K562 (cell line): Measurements from ENCODE around the gene CUEDC2. TPM values are rescaled to one million over a fixed set of nuclear protein-coding genes. Genes with fewer than 3 reads are reported as not detected.
A peak's percentile ranks its signal among the peaks of the same experiment; 100 is the strongest.

Experiments
- BCOR ChIP-seq: fragments of 450-650 bp; IDR thresholded peaks from 2 replicates; pipeline ENCODE4 v1.6.1; 2016
- GATAD2B ChIP-seq: fragments of 450-650 bp; IDR thresholded peaks from 2 replicates; pipeline ENCODE4 v1.6.1; 2017; ENCODE audit warnings: mild to moderate bottlenecking, borderline replicate concordance
- GTF2A2 ChIP-seq: IDR thresholded peaks from 2 replicates; pipeline ENCODE4 v1.6.1; 2016; ENCODE audit warnings: mild to moderate bottlenecking, missing genetic modification characterization, missing compliant biosample characterization
- HCFC1 ChIP-seq: IDR thresholded peaks from 2 replicates; pipeline ENCODE4 v1.6.1; 2012; ENCODE audit warnings: low read depth, low read length, improper control_type of control experiment
- ILF3 ChIP-seq: fragments of 450-650 bp; IDR thresholded peaks from 2 replicates; pipeline ENCODE4 v1.6.1; 2018; ENCODE audit warnings: antibody characterized with exemption, mild to moderate bottlenecking, moderate library complexity, borderline replicate concordance
- MBD2 ChIP-seq: sonication (generic); IDR thresholded peaks from 2 replicates; pipeline ENCODE4 v1.6.1; 2016; ENCODE audit warnings: low read depth, borderline replicate concordance
- NR1H2 ChIP-seq: sonication (generic); formaldehyde crosslinking; IDR thresholded peaks from 2 replicates; pipeline ENCODE4 v1.4.0; 2020; ENCODE audit warnings: mild to moderate bottlenecking, missing genetic modification reagents
- NUFIP1 ChIP-seq: fragments of 450-650 bp; IDR thresholded peaks from 2 replicates; pipeline ENCODE4 v1.6.1; 2018; ENCODE audit not compliant: partially characterized antibody
- SRSF3 ChIP-seq: fragments of 200-400 bp; formaldehyde crosslinking; IDR thresholded peaks from 2 replicates; pipeline ENCODE4 v1.6.1; 2016; ENCODE audit warnings: mild to moderate bottlenecking, low read length, moderate library complexity; ENCODE audit not compliant: insufficient read depth
- YBX1 ChIP-seq: fragments of 450-650 bp; IDR thresholded peaks from 2 replicates; pipeline ENCODE4 v1.7.1; 2016; ENCODE audit warnings: mild to moderate bottlenecking
- ZNF583 ChIP-seq: fragments of 250-450 bp; sonication (Bioruptor Pico); IDR thresholded peaks from 2 replicates; pipeline ENCODE4 v1.4.0; 2020
- polyA plus RNA-seq, 8 experiments: library from polyadenylated mRNA; depleted of rRNA in 4 of 8; stranded (reverse) in 5 of 8; unstranded in 3 of 8; fragments of >200 nt; fragmentation: Nextera tagmentation in 2 of 8; fragmentation: Illumina TruSeq in 1 of 8; extraction: Ambion mirVana in 2 of 8; extraction: Trizol in 1 of 8; gene quantifications; 2 replicates each; pipeline versions ENCODE4 v1.2.1 to v1.2.3, GENCODE V29; 2011 to 2014; ENCODE audit warnings: inconsistent platforms in 1 of 8, missing spikeins in 1 of 8
- total RNA-seq, 7 experiments: library from RNA; depleted of rRNA in 6 of 7; stranded (reverse); fragments of >200 nt in 6 of 7; fragmentation: Illumina TruSeq in 2 of 7; extraction: Trizol in 2 of 7; gene quantifications; 2 replicates each; pipeline versions ENCODE4 v1.2.1 to v1.2.3, GENCODE V29; 2011 to 2021; ENCODE audit warnings: low replicate concordance in 1 of 7
- TF ChIP-seq, protein P1 (sequence below): fragments of 250-450 bp; sonication (Bioruptor Pico); IDR thresholded peaks from 2 replicates; pipeline ENCODE4 v1.4.0; 2020; ENCODE audit warnings: mild to moderate bottlenecking, moderate library complexity
- TF ChIP-seq, protein P2 (sequence below), 3 experiments: fragments of 200-800 bp in 1 of 3; fragments of 250-450 bp in 1 of 3; fragments of 450-650 bp in 1 of 3; sonication (Bioruptor Pico) in 1 of 3; sonication (Bioruptor generic) in 1 of 3; formaldehyde crosslinking in 1 of 3; IDR thresholded peaks; 2 replicates each; pipeline versions ENCODE4 v1.6.1 to v1.8.0; 2016 to 2022; ENCODE audit warnings: mild to moderate bottlenecking in 2 of 3, missing genetic modification characterization in 2 of 3, missing compliant biosample characterization in 1 of 3, moderate library complexity in 1 of 3
- TF ChIP-seq, protein P3 (sequence below): sonication (generic); formaldehyde crosslinking; IDR thresholded peaks from 2 replicates; pipeline ENCODE4 v1.8.0; 2022; ENCODE audit warnings: missing genetic modification reagents, mild to moderate bottlenecking, borderline replicate concordance
- TF ChIP-seq, protein P4 (sequence below), 2 experiments: fragments of 450-650 bp in 1 of 2; sonication (generic) in 1 of 2; formaldehyde crosslinking in 1 of 2; IDR thresholded peaks in 1 of 2; conservative IDR thresholded peaks in 1 of 2; 2 replicates each; pipeline versions ENCODE4 v1.6.1 to v1.8.1; 2016 to 2023; ENCODE audit warnings: mild to moderate bottlenecking in 2 of 2, moderate library complexity in 2 of 2, inconsistent platforms in 1 of 2, missing genetic modification reagents in 1 of 2
- TF ChIP-seq, protein P5 (sequence below): fragments of 250-450 bp; sonication (Bioruptor Pico); IDR thresholded peaks from 2 replicates; pipeline ENCODE4 v1.5.0; 2021; ENCODE audit warnings: mild to moderate bottlenecking, moderate library complexity

The CUEDC2 gene
- total and polyA plus RNA-seq, 9 of the 15 experiments (the other 6 are each of a cell fraction or from before 2014, with no cell fraction given) = 8.5 to 48.9 (median 27.4) TPM

DNA sequence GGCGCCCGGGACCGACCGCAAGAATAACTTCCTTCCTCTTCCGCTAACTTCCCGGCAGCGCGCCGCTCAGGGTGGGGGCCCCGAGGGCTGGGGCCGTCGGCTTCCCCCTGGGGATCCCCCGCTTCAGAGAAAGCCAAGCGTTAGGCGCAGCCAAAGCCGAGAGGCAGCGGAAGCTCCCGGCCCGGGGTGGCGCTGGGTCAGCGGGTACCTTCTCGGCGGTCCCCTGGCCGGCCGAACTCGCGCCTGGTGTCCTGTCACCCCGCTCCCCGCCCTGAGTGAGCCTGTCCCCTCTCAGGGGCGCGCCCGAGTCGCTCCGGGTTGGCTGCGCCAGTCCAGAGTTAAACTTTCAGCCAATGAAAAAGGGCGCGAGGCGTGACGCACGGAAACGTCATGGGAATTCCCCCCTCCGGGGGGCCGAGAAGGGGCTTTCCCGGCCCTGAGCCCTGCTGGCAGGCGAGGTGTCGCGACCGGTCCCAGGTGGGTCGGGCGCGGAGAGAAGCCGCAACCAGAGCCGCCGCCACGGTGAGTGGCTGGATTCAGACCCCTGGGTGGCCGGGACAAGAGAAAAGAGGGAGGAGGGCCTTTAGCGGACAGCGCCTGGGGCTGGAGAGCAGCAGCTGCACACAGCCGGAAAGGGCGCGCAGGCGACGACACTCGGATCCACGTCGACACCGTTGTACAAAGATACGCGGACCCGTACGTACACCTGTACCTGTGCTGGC lies 38.1 kb downstream of the CUEDC2 start (continued):
- TF ChIP-seq ZNF583 (CRISPR knock-in tag) (no peak), HCFC1 (no peak), GTF2A2 (tag) (no peak), MBD2 (no peak), BCOR (no peak), GATAD2B (no peak), YBX1 (no peak), NUFIP1 (no peak), SRSF3 (no peak), ILF3 (no peak), NR1H2 (CRISPR knock-in tag) (no peak)
- TF ChIP-seq, protein P1, sequence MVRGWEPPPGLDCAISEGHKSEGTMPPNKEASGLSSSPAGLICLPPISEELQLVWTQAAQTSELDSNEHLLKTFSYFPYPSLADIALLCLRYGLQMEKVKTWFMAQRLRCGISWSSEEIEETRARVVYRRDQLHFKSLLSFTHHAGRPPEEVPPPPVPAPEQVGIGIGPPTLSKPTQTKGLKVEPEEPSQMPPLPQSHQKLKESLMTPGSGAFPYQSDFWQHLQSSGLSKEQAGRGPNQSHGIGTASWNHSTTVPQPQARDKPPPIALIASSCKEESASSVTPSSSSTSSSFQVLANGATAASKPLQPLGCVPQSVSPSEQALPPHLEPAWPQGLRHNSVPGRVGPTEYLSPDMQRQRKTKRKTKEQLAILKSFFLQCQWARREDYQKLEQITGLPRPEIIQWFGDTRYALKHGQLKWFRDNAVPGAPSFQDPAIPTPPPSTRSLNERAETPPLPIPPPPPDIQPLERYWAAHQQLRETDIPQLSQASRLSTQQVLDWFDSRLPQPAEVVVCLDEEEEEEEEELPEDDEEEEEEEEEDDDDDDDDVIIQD (CRISPR knock-in tag) = no peak
- TF ChIP-seq, protein P2, sequence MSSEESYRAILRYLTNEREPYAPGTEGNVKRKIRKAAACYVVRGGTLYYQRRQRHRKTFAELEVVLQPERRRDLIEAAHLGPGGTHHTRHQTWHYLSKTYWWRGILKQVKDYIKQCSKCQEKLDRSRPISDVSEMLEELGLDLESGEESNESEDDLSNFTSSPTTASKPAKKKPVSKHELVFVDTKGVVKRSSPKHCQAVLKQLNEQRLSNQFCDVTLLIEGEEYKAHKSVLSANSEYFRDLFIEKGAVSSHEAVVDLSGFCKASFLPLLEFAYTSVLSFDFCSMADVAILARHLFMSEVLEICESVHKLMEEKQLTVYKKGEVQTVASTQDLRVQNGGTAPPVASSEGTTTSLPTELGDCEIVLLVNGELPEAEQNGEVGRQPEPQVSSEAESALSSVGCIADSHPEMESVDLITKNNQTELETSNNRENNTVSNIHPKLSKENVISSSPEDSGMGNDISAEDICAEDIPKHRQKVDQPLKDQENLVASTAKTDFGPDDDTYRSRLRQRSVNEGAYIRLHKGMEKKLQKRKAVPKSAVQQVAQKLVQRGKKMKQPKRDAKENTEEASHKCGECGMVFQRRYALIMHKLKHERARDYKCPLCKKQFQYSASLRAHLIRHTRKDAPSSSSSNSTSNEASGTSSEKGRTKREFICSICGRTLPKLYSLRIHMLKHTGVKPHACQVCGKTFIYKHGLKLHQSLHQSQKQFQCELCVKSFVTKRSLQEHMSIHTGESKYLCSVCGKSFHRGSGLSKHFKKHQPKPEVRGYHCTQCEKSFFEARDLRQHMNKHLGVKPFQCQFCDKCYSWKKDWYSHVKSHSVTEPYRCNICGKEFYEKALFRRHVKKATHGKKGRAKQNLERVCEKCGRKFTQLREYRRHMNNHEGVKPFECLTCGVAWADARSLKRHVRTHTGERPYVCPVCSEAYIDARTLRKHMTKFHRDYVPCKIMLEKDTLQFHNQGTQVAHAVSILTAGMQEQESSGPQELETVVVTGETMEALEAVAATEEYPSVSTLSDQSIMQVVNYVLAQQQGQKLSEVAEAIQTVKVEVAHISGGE (CRISPR knock-in tag; IDR thresholded peaks at IDR 0.05) = peak in 1 of 3 experiments; percentile 77; a peak in 3 of 6 replicates
- TF ChIP-seq, protein P3, sequence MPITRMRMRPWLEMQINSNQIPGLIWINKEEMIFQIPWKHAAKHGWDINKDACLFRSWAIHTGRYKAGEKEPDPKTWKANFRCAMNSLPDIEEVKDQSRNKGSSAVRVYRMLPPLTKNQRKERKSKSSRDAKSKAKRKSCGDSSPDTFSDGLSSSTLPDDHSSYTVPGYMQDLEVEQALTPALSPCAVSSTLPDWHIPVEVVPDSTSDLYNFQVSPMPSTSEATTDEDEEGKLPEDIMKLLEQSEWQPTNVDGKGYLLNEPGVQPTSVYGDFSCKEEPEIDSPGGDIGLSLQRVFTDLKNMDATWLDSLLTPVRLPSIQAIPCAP (CRISPR knock-in tag) = no peak
- TF ChIP-seq, protein P4, sequence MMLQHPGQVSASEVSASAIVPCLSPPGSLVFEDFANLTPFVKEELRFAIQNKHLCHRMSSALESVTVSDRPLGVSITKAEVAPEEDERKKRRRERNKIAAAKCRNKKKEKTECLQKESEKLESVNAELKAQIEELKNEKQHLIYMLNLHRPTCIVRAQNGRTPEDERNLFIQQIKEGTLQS (IDR thresholded peaks at IDR 0.05) = no peak
- TF ChIP-seq, protein P4 (CRISPR knock-in tag; conservative IDR thresholded peaks at IDR 0.05) = no peak
- TF ChIP-seq, protein P5, sequence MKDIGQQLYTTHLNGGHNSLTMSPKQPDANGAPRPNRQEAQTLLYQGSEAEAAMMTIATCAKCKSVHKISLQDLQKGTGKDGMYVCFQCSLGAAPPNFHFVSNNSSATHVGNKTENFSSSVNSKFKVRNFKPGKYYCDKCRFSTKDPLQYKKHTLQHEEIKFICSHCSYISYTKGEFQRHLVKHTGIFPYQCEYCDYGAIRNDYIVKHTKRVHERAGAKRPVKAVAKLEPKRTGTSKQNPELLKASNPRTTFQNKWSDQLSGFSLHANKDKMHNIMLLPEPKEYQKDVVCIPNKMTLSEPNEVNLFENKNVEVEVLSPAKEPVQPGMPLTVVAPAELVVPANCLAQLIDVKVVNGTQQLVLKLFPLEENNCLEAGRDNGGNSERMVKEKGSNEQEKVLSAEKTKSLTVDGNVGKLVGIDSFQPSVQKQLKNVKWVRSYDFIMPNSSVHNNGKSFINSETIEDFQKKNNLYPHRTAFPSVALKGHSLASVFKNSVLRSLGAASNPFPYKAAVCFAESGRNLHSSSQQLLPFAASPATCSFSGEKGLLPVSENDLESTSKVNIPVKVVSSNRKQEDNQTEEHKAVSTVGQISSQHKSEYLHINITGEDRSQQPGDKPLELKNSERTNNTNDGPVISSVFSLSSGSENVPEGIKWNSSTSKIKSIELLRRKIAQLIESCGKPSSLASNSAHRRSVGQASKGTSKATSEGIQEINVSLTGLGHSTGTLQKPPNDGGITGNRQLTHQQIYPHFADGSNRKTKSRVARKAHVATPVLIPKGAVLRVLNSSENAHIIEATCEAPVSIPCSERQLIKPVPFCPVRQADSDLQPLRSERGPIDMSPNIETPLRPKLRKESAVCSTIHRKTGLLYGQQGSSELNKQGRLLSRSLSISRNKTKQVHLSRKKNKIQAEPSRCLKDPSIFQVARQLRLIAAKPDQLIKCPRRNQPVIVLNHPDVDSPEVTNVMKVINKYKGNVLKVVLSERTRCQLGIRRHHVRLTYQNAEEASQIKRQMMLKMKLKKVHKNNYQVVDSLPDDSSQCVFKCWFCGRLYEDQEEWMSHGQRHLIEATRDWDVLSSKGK (CRISPR knock-in tag) = no peak
